GM19395 (cell line): Measurements from ENCODE around the gene GNPNAT1.

Experiments
- ATAC-seq: cut with Tn5 transposase; IDR thresholded peaks from one replicate; pipeline ENCODE4 v1.9.1; 2021; ENCODE audit warnings: mild to moderate bottlenecking, moderate library complexity; ENCODE audit not compliant: unreplicated experiment

GNPNAT1 gene

GRCh38 chr14:52791223-52792096 is at the start of gene GNPNAT1:
Gene GNPNAT1 (minus strand): TSS chr14:52791607. CDS start chr14:52784650, 6,957 bp downstream.
- ATAC-seq: peak; percentile 87

DNA sequence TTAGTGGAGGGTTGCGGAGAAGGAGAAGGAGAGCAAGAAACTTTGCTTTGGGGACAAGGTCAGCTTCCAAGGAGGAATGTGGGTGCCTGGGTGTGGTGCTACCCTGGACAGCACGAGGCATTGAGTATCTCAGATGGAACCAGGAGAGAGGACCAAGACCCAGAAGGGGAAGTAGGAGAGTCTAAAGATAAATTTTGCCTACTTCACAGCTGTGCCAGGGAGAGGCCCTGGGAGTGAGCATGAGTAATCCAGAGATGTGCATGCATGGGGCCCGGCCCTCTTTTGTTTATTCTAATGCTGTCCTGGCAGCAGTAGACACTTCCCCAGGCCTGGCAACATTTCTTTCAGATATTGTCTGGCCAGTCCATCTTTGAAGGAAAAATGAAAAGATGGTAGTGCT is 49.5 kb upstream of the GNPNAT1 start:
- ATAC-seq: no peak

DNA sequence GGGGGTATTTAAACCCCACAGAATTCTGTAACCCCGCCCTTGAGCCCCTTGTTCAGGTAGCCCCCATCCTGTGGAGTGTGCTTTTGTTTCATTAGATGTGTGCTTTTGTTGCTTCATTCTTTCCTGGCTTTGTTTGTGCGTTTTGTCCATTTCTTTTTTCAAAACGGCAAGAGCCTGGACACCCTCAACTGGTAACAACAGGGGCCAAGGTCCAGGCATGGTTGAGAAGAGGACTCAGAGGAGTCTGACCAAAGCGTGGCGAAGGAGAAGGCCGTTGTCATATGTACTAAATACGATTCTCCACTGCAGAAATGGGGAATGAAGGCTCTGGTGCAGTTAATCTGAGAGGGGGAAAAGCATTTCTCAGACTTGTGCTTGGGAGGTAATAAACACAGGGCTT is 46.0 kb upstream of the GNPNAT1 start:
- ATAC-seq: no peak

DNA sequence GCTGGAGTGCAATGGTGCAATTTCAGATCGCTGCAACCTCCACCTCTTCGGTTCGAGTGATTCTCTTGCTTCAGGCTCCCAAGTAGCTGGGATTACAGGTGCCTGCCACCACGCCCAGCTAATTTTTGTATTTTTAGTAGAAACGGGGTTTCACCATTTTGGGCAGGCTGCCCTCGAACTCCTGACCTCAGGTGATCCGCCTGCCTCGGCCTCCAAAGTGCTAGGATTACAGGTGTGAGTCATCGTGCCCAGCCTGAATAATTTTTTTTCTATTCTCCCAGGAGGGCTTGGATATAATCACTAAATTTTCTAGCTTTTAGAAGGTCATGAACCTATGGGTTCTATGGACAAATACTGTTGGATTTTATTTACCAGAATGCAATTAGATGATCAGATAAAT is 44.7 kb upstream of the GNPNAT1 start:
- no peak for ATAC-seq

DNA sequence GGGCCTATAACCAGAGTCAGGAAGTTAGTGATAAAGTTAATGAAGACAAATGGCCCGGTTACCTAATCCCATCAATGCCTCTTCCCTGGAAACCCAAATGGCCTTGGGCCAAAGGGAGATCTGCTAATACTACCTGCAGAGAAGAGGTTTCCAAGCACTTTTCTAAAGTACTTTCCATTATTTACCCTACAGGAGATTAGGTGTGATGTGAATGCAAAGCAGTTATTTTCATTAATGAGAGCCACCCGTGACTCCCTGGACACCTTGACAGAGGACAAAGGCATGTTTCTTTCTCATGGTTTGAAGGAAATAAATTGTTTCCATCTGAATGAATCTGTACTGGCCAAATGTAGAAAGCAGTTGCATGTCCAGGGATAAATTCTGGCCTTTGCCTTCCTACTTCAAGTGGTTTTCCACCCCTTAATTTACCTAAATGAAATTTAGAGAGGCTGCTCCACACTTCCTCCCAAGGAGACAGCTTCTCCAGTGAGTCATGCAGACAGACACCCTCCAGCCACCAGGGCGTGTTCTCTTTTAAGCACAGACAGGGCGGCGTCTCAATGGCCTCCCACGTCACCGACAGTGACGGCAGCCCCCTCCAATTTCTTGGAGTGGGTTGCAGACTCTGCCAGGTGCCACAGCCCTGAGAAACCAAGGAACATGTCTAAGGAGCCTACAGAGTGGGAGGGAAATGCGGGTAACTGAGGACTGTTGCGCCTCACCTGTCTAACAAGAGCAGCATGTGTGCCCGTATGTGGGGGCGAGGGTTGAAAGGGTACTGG is 43.9 kb upstream of the GNPNAT1 start:
- ATAC-seq: no peak

GRCh38 chr14:52834440-52834842 is 43.0 kb upstream of the GNPNAT1 start:
- no peak for ATAC-seq

DNA sequence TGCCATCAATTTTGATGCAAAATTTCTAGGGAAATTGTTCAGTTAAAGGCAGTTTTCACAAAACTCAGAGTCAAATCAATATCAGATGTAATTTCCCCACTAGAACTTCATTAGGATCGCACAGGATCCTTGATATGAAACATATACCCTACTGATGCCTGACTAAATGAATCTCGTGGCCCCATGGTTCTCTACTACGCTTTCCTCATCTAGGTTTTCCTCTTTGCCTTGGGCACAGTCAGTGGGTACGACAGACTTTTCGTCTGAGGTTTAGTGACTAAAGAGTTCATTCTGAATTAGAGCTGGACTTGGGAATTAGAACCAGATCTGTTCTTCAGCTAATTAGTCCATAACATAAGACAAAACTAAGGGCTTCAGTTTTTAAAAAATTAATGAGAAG is 42.5 kb upstream of the GNPNAT1 start:
- no peak for ATAC-seq

- no peak for ATAC-seq
Measured at GRCh38 chr14:52829527-52830185, 38.2 kb upstream of the GNPNAT1 start.

GRCh38 chr14:52827426-52827825 is 36.0 kb upstream of the GNPNAT1 start:
- no peak for ATAC-seq

GRCh38 chr14:52825085-52825484 is 33.7 kb upstream of the GNPNAT1 start:
- ATAC-seq: peak; percentile 54

DNA sequence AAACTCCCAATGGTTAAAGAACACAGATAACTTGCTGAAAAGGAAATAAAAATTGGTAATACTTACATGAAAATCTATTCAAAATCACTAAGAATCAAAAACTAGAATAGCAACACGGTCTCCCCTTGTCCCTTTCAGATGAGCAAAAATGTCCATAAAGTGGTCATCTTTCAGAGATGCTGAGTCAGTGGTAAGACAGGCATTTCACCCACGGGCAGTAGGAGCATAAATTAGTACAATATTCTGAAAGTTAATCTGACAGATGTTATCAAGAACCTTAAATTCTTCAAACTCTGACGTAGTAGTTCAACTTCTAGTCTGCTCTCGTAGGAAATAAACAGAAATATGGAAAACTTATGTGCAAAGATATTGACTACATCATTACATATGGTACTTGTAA is 33.1 kb upstream of the GNPNAT1 start:
- no peak for ATAC-seq

- no peak for ATAC-seq
Measured at GRCh38 chr14:52821805-52822250, 30.4 kb upstream of the GNPNAT1 start.

DNA sequence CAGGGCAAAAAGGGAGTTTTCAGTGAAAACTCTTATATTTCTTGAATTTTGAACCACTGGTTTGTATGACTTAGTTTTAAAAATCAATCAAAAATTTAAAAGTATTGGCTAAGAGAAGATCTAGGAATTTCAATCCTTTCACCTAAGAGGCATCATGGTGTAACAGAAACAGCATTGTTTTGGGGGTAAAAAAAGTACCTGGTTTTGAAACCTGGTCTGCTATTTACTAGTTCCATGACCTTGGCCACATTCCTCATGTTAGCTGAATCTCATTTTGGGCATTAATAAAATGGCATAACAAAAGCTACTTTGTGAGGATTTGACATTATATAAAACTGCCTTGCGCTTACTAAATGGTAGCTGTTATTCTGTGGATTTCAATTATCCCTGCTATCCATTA is 16.7 kb upstream of the GNPNAT1 start:
- ATAC-seq: no peak

DNA sequence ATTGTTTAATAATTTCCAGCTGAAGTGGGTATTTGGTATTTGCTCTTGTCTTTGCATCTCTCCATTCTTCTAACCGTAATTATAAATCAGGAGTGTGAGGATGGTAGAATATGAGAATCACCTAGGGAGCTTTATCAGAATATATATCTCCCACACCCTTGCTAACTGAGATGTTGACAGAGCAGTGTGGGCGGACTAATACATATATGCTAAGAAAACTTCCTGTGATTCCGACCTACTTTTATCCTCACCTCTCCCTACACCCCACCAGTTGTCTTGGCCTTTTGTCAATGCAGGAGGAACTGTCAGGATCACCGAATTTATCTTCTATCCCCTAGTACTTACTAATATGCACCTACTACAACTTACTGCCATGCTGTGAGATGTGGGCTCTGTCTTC is 14.7 kb upstream of the GNPNAT1 start:
- ATAC-seq: no peak

DNA sequence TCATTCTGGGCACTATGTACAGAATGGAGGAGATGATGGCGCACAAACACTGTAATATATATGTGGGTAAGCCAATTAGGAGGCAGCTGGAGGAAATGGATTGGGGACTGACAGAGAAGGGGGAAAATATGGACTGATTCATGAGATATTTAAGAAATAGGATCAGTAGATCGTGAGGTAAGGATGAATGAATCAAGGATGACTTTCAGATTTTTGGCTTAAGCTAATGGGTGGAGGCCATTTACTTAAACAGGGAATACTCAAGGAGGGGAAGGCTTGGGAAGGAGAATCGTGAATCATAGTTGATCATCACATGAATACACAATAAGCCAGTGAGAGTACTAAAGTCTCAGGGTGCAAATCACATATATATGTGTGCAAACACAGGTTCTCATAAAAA is 11.2 kb upstream of the GNPNAT1 start:
- ATAC-seq: no peak

GRCh38 chr14:52801014-52801712 is 9.8 kb upstream of the GNPNAT1 start:
- no peak for ATAC-seq

DNA sequence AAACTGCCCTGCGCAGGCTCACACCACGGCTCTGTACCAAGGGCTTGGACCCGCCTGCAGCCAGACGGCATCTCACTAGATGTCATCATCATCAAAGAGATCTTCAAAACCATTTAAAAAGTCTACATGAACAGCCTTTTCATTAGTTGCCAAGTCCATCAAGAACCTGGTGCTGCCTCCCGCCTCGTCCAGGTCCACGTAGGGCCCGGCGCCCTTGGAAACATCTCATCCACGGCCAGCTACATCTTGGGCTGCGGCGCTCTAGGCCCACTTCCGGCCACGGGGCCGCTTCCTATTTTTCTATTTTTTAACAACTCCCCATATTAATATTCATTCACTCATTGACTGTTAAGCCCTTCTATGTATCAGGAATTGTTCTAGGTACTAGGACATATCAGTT is 7.4 kb upstream of the GNPNAT1 start:
- no peak for ATAC-seq

DNA sequence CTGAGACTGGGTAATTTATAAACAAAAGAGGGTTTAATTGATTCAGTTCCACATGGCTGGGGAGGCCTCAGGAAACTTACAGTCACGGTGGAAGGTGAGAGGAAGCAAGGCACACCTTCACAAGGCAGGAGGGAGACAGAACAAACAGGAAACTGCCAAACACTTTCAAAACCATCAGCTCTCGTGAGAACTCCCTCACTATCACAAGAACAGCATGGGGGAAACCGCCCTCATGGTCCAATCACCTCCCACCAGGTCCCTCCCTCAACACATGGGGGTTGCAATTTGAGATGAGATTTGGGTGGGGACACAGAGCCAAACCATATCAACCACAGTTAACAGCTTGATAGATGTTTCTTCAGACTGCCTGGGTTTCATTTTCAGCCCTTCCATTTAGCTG is 6.2 kb upstream of the GNPNAT1 start:
- no peak for ATAC-seq

- no peak for ATAC-seq
Measured at GRCh38 chr14:52793061-52793460, 1.7 kb upstream of the GNPNAT1 start.

DNA sequence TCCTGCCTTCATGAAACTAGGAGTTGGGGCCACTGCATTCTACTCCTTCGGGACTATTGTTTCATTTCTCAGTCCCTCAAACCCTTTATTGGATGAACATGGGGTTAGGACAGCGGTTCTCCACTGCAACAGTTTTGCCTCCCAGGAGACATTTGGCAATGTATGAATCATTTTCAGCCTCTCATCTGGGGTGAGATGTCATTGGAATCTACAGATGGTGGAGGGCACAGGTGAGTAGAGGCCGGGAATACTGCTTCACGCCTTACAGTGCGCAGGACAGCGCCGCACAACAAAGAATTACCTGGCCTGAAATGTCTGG is 649 bp upstream of the GNPNAT1 start:
- no peak for ATAC-seq

GRCh38 chr14:52790756-52791222 is 618 bp downstream of the GNPNAT1 start:
- peak; percentile 20 for ATAC-seq
